Activated CD8-positive, alpha-beta memory T cell treated with anti-CD3 and anti-CD28 coated beads for 36 hours (primary cell): ENCODE data around the gene RPL13A. TPM values are rescaled to one million over a fixed set of nuclear protein-coding genes. Genes with fewer than 3 reads are reported as not detected.

Experiments used
- CTCF ChIA-PET: fragments of 350-600 bp; sonication (Branson Sonifier 250); formaldehyde crosslinking; loops from one replicate; lab custom pipeline; 2021; ENCODE audit warnings: antibody characterized with exemption; lab: Charles Lee
- POLR2A ChIA-PET: fragments of 350-600 bp; sonication (Branson Sonifier 250); formaldehyde crosslinking; loops from one replicate; lab custom pipeline; 2021; ENCODE audit warnings: antibody characterized with exemption; lab: Charles Lee
- total RNA-seq, 2 experiments: library from RNA; stranded (reverse); gene quantifications; one replicate each; pipeline ENCODE4 v1.2.3, GENCODE V29; 2021

The RPL13A gene
- 1,000 to 10,000 TPM; 3,587 to 3,700 TPM for total RNA-seq

- ChIA-PET POLR2A (interaction anchor here (0.9 to 1.3 kb wide), 5 partner anchors 9 to 152 kb away, joined by 3 to 14 read pairs (median 6); partner anchors contain the start of genes FLT3LG, PIH1D1, RPS11 and RRAS), CTCF (interaction anchor here (1.0 to 1.9 kb wide), 4 partner anchors 12 to 17 kb away, joined by 3 to 8 read pairs (median 6); partner anchors contain the start of gene FLT3LG)
Measured at GRCh38 chr19:49487277-49488045, at the start of gene RPL13A. Gene RPL13A (plus strand): TSS chr19:49487608. CDS start chr19:49487630, 22 bp downstream.

GRCh38 chr19:49438261-49438660, 49.1 kb upstream of the RPL13A start:
- POLR2A ChIA-PET: no interaction called here
- CTCF ChIA-PET: interaction anchor here (1.1 kb wide), 1 partner anchor 27 kb away, joined by 3 read pairs; no protein-coding TSS in a partner anchor

DNA sequence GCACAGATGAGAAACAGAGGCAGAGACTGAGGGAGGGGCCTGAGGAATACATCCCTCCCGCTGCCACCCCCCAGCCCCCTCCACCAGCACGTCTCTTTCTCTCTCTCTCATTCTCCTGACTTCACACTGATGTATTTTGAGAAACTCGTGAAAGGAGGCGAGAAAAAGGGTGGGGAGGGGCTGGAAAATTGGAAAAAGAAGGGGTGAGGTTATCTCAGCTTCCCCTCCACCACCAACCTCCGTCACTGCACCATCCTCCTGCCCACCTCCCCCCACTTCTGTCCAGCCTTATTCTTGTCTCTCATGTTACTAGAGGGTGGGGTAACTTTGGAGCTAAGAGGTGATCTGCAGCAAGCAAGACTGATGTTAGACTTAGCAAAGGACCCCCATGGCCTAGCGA, 47.6 kb upstream of the RPL13A start:
- CTCF ChIA-PET: interaction anchor here (1.2 to 2.2 kb wide), 2 partner anchors 8 to 33 kb away, joined by 4 to 7 read pairs; partner anchors contain the start of gene FLT3LG
- POLR2A ChIA-PET: no interaction called here

- ChIA-PET CTCF (interaction anchor here (1.2 to 2.2 kb wide), 2 partner anchors 9 to 33 kb away, joined by 4 to 7 read pairs; partner anchors contain the start of gene FLT3LG), POLR2A (interaction anchor here (0.6 kb wide), 1 partner anchor 30 kb away, joined by 7 read pairs; no protein-coding TSS in a partner anchor)
Measured at GRCh38 chr19:49440439-49441209, 46.8 kb upstream of the RPL13A start.

- ChIA-PET CTCF (interaction anchor here (1.6 to 2.2 kb wide), 3 partner anchors 32 to 50 kb away, joined by 7 to 11 read pairs (median 8); partner anchors contain the start of gene FLT3LG), POLR2A (interaction anchor here (0.6 kb wide), 1 partner anchor 31 kb away, joined by 7 read pairs; no protein-coding TSS in a partner anchor)
Measured at GRCh38 chr19:49441210-49441959, 46.0 kb upstream of the RPL13A start, which contains the start of gene SLC17A7. Gene SLC17A7 (minus strand): TSS chr19:49441527. CDS start chr19:49441379, 148 bp downstream.

- CTCF ChIA-PET: interaction anchor here (0.8 to 1.8 kb wide), 3 partner anchors 31 to 119 kb away, joined by 4 to 11 read pairs (median 8); no protein-coding TSS in a partner anchor
- POLR2A ChIA-PET: no interaction called here
Measured at GRCh38 chr19:49441960-49442350, 45.5 kb upstream of the RPL13A start.

DNA sequence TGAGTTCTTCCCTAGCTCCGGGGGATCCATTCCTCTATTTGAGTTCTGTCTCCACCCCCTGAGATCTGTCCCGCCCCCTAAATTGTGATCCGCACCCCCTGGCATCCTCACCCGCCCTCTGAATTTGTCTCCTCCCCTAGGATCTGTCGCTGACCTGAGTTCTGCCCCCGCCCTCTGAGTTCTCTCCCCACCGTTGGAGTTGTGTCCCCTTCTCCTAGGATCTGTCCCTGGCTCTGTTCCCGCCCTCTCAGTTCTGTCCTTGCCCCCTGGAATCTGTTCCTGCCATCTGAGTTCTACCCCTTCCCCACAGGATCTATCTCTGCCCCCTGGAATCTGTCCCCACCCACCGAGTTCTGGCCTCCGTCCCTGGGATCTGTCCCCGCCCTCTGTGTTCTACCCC, 45.1 kb upstream of the RPL13A start:
- POLR2A ChIA-PET: no interaction called here
- CTCF ChIA-PET: interaction anchor here (0.8 to 1.8 kb wide), 6 partner anchors 23 to 120 kb away, joined by 3 to 11 read pairs (median 4); partner anchors contain the start of gene KASH5

- ChIA-PET POLR2A (interaction anchor here (0.6 kb wide), 1 partner anchor 9 kb away, joined by 3 read pairs; no protein-coding TSS in a partner anchor), CTCF (interaction anchor here (0.6 to 3.8 kb wide), 11 partner anchors 17 to 120 kb away, joined by 3 to 20 read pairs (median 3); partner anchors contain the start of gene KASH5)
Measured at GRCh38 chr19:49442771-49443365, 44.5 kb upstream of the RPL13A start.

DNA sequence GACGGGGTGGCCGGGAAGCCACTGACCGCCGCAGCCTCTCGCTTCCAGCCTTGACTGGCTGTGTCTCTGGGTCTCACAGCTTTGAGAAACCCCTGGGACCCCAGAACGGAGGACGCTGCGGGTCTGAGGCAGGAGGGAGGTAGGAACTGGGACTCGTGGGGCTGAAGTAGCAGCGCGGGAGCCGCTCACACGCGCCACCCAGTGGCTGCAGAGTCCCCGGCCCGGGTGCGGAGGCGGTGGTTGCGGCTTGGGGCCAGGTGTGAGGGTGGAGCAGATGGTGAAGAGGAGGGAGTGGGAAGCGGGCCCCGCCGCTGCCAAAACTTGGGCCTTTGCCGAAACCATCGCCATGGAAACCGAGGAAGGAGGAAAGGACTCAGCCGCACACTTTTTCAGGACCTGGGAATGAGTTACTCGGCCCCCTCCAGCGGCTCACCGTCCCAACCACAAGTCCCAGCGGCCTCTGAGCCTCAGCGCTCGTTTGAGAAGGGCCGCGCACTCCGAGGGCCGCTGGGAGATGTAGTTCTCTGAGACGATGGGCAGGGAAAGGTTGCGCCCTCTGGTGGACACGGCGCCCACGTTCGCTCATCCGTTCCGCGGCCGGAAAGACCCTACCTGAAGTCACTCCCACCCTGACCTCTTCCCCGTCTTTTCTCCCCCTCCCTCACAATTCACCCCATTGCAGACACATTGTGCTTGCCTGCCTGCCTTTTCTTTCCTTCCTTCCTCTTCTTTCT, 43.9 kb upstream of the RPL13A start:
- ChIA-PET POLR2A (interaction anchor here (0.6 to 1.0 kb wide), 2 partner anchors 8 to 33 kb away, joined by 3 read pairs; no protein-coding TSS in a partner anchor), CTCF (interaction anchor here (0.6 to 3.8 kb wide), 14 partner anchors 11 to 336 kb away, joined by 3 to 20 read pairs (median 4); partner anchors contain the start of gene KASH5)

DNA sequence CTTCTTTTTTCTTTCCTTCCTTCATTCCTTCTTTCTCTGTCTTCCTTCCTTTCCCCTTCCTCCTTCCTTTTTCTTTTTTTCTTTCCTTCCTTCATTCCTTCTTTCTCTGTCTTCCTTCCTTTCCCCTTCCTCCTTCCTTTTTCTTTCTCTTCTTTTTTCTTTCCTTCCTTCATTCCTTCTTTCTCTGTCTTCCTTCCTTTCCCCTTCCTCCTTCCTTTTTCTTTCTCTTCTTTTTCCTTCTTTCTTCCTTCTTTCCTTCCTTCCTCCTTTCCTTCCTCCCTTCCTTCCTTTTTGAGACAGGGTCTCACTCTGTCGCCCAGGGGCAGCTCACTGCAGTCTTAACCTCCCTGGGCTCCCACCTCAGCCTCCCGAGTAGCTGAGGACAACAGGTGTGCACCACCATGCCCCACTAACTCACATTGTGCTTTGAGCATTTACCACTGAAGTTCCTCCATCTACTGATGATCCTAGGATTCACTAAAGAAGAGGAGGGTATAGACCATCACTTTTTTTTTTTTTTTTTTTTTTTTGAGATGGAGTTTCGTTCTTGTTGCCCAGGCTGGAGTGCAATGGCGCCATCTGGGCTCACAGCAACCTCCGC, 43.2 kb upstream of the RPL13A start:
- CTCF ChIA-PET: interaction anchor here (0.6 to 3.8 kb wide), 10 partner anchors 10 to 469 kb away, joined by 3 to 20 read pairs (median 5); partner anchors contain the start of gene FLT3LG
- POLR2A ChIA-PET: interaction anchor here (0.7 to 1.0 kb wide), 2 partner anchors 12 to 34 kb away, joined by 3 to 6 read pairs; no protein-coding TSS in a partner anchor

- ChIA-PET POLR2A (no interaction called here), CTCF (interaction anchor here (0.7 to 3.8 kb wide), 4 partner anchors 8 to 101 kb away, joined by 4 to 20 read pairs (median 8); partner anchors contain the start of gene FLT3LG)
Measured at GRCh38 chr19:49445997-49446396, 41.4 kb upstream of the RPL13A start.

GRCh38 chr19:49447485-49448431, 39.6 kb upstream of the RPL13A start:
- ChIA-PET POLR2A (interaction anchor here (0.6 kb wide), 1 partner anchor 108 kb away, joined by 3 read pairs; no protein-coding TSS in a partner anchor), CTCF (interaction anchor here (0.9 kb wide), 1 partner anchor 56 kb away, joined by 4 read pairs; no protein-coding TSS in a partner anchor)

- ChIA-PET POLR2A (interaction anchor here (0.6 kb wide), 1 partner anchor 108 kb away, joined by 3 read pairs; no protein-coding TSS in a partner anchor), CTCF (interaction anchor here (0.7 to 2.1 kb wide), 2 partner anchors 22 to 76 kb away, joined by 3 to 7 read pairs; no protein-coding TSS in a partner anchor)
Measured at GRCh38 chr19:49448432-49448786, 39.0 kb upstream of the RPL13A start.

DNA sequence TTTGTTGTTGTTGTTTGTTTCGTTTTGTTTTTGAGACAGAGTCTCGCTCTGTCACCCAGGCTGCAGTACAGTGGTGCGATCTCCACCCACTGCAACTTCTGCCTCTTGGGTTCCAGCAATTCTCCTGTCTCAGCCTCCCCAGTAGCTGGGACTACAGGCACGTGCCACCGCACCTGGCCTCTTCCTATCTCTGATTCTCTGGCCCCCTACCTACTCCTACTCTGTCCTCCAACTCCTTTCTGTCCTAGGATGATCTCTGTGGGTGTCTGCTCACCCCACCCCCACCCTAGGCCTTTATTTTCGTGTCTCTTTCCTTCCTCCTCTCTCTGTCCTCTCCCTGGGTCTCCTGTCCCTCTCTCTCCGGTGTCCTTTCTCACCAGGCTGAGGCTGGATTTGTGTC, 37.0 kb upstream of the RPL13A start:
- ChIA-PET CTCF (interaction anchor here (1.7 to 5.0 kb wide), 3 partner anchors 20 to 26 kb away, joined by 4 to 21 read pairs (median 7); partner anchors contain the start of gene FLT3LG), POLR2A (interaction anchor here (1.3 to 1.6 kb wide), 2 partner anchors 22 to 37 kb away, joined by 3 to 5 read pairs; partner anchors contain the start of gene RPL13A)
